ENCODE data around the gene PCDHGA1. TPM values are rescaled to one million over a fixed set of nuclear protein-coding genes. Genes with fewer than 3 reads are reported as not detected.
"Not testable (repeated sequence)": the region's sequence is repeated elsewhere in the genome, so short reads cannot be mapped to it uniquely, and the experiment has no call there.

The PCDHGA1 gene
- total RNA-seq, 1 experiment from 2014 or later = 0.34 TPM

GRCh38 chr5:141382469-141383294, 52.4 kb downstream of the PCDHGA1 start, which contains the start of gene PCDHGA7:
PCDHGA7 (plus strand) TSS chr5:141382742; CDS start chr5:141382900, 158 bp downstream.
- DNase-seq (ENCODE audit: low read depth) = no peak

GRCh38 chr5:141383345-141383744, 53.0 kb downstream of the PCDHGA1 start:
- no peak for DNase-seq (ENCODE audit: low read depth)

- no peak for DNase-seq (ENCODE audit: low read depth)
Measured at GRCh38 chr5:141384471-141385267, 54.4 kb downstream of the PCDHGA1 start.

GRCh38 chr5:141387557-141388311, 57.4 kb downstream of the PCDHGA1 start, which contains the start of gene PCDHGB4:
PCDHGB4 (plus strand) TSS chr5:141387698; CDS start chr5:141387885, 187 bp downstream.
- not testable (repeated sequence) for DNase-seq (ENCODE audit: low read depth)

GRCh38 chr5:141388661-141389060, 58.3 kb downstream of the PCDHGA1 start:
- DNase-seq (ENCODE audit: low read depth) = no peak

GRCh38 chr5:141389153-141390042, 59.1 kb downstream of the PCDHGA1 start:
- DNase-seq (ENCODE audit: low read depth) = no peak

GRCh38 chr5:141392429-141393198, 62.3 kb downstream of the PCDHGA1 start, which contains the start of gene PCDHGA8:
PCDHGA8 (plus strand) TSS chr5:141392633; CDS start chr5:141392814, 181 bp downstream.
- DNase-seq (ENCODE audit: low read depth) = no peak

GRCh38 chr5:141393267-141393666, 63.0 kb downstream of the PCDHGA1 start:
- no peak for DNase-seq (ENCODE audit: low read depth)

- DNase-seq (ENCODE audit: low read depth) = not testable (repeated sequence)
Measured at GRCh38 chr5:141394401-141395187, 64.3 kb downstream of the PCDHGA1 start.

- not testable (repeated sequence) for DNase-seq (ENCODE audit: low read depth)
Measured at GRCh38 chr5:141397756-141398551, 67.6 kb downstream of the PCDHGA1 start, which contains the start of gene PCDHGB5. PCDHGB5 (plus strand) TSS chr5:141397947; CDS start chr5:141398128, 181 bp downstream.

GRCh38 chr5:141398608-141399007, 68.3 kb downstream of the PCDHGA1 start:
- no peak for DNase-seq (ENCODE audit: low read depth)

GRCh38 chr5:141399555-141400258, 69.4 kb downstream of the PCDHGA1 start:
- no peak for DNase-seq (ENCODE audit: low read depth)

- DNase-seq (ENCODE audit: low read depth) = no peak
Measured at GRCh38 chr5:141402553-141403243, 72.4 kb downstream of the PCDHGA1 start, which contains the start of gene PCDHGA9. PCDHGA9 (plus strand) TSS chr5:141402778; CDS start chr5:141402953, 175 bp downstream.

- DNase-seq (ENCODE audit: low read depth) = no peak
Measured at GRCh38 chr5:141403387-141403786, 73.1 kb downstream of the PCDHGA1 start.

- DNase-seq (ENCODE audit: low read depth) = peak; percentile 67
Measured at GRCh38 chr5:141407790-141408505, 77.6 kb downstream of the PCDHGA1 start, which contains the start of gene PCDHGB6. PCDHGB6 (plus strand) TSS chr5:141408021; CDS start chr5:141408203, 182 bp downstream.

All from Daoy (cell line).